HepG2 (cell line): ENCODE data around the gene PLB1. TPM values are rescaled to one million over a fixed set of nuclear protein-coding genes. Genes with fewer than 3 reads are reported as not detected.

Experiments
- ATAC-seq: fragments of 200-7000 bp; cut with Tn5 transposase; 3 replicates; pipeline ENCODE4 v1.9.1; 2020; ENCODE audit warnings: mild to moderate bottlenecking, moderate library complexity
- BruUV-seq: library from RNA; stranded (reverse); fragments of 400-500 nt; replicated peaks from 2 replicates; lab custom pipeline; 2021; lab: Mats Ljungman, UMichigan
- CTCF ChIA-PET: fragments of 300-600 bp; formaldehyde crosslinking; extraction: SDS; loops from one replicate; lab custom pipeline; 2021; ENCODE audit warnings: low total read pairs, inconsistent platforms, low intra/inter-chr PET ratio; lab: Yijun Ruan, JAX
- POLR2A ChIA-PET: fragments of 350-600 bp; sonication (Branson Sonifier 250); formaldehyde crosslinking; loops from one replicate; lab custom pipeline; 2020; ENCODE audit warnings: antibody characterized with exemption, inconsistent platforms; lab: Yijun Ruan, JAX
- DNase-seq: peaks from one replicate; pipeline ENCODE4 v3.0.0-alpha.2; 2015; ENCODE audit warnings: low spot score
- FAIRE-seq: peaks from 3 replicates; lab custom pipeline; 2011; peaks lifted over from hg19 to GRCh38; lab: Jason Lieb, UNC
- H2AFZ ChIP-seq: one replicate; pipeline ENCODE4 v1.6.1; 2011; ENCODE audit warnings: low read length, inconsistent platforms
- H3K27ac ChIP-seq: fragments of 300-600 bp; 3 replicates; pipeline ENCODE4 v1.8.0; 2011; ENCODE audit warnings: mixed run types, mild to moderate bottlenecking, mixed read lengths, low read length, inconsistent platforms; ENCODE audit not compliant: insufficient read depth; ENCODE audit errors: extremely low read length
- H3K27me3 ChIP-seq, 2 experiments: fragments of 200-600 bp in 1 of 2; 2 replicates in 1 of 2; 3 replicates in 1 of 2; pipeline versions ENCODE4 v1.6.0 to v1.8.0; 2011; ENCODE audit warnings: low read length in 2 of 2, mild to moderate bottlenecking in 2 of 2, moderate library complexity in 2 of 2, inconsistent platforms in 1 of 2; ENCODE audit not compliant: insufficient read depth in 2 of 2, control insufficient read depth in 1 of 2
- H3K36me3 ChIP-seq, 2 experiments: fragments of 200-600 bp in 1 of 2; replicated peaks in 1 of 2; 2 replicates in 1 of 2; 3 replicates in 1 of 2; pipeline versions ENCODE4 v1.5.1 to v1.8.0; 2011; ENCODE audit warnings: low read length in 2 of 2, inconsistent platforms in 1 of 2; ENCODE audit not compliant: insufficient read depth in 2 of 2, control insufficient read depth in 1 of 2
- H3K4me1 ChIP-seq: 2 replicates; pipeline ENCODE4 v1.5.1; 2012; ENCODE audit warnings: low read length, inconsistent platforms; ENCODE audit not compliant: insufficient read depth
- H3K4me2 ChIP-seq: 2 replicates; pipeline ENCODE4 v1.6.0; 2011; ENCODE audit warnings: low read depth, low read length, inconsistent platforms
- H3K4me3 ChIP-seq, 3 experiments: fragments of 200-600 bp in 1 of 3; sonication (generic), shearing (Covaris generic) in 1 of 3; replicated peaks in 1 of 3; 2 replicates each; pipeline ENCODE4 v1.5.1; 2011 to 2016; ENCODE audit warnings: low read length in 3 of 3, inconsistent platforms in 2 of 3, low read depth in 2 of 3, mild to moderate bottlenecking in 2 of 3, control low read depth in 1 of 3, mixed read lengths in 1 of 3; ENCODE audit not compliant: insufficient read depth in 1 of 3
- H3K79me2 ChIP-seq: one replicate; pipeline ENCODE4 v1.6.1; 2011; ENCODE audit warnings: low read length, inconsistent platforms; ENCODE audit not compliant: insufficient read depth
- H3K9ac ChIP-seq: 2 replicates; pipeline ENCODE4 v1.6.0; 2011; ENCODE audit warnings: mild to moderate bottlenecking, low read depth, low read length, inconsistent platforms; ENCODE audit not compliant: insufficient read depth
- H3K9me3 ChIP-seq: 2 replicates; pipeline ENCODE4 v1.5.1; 2012; ENCODE audit warnings: mild to moderate bottlenecking, low read length
- H4K20me1 ChIP-seq: 2 replicates; pipeline ENCODE4 v1.6.0; 2011; ENCODE audit warnings: inconsistent platforms, mild to moderate bottlenecking, low read length, moderate library complexity; ENCODE audit not compliant: insufficient read depth
- CHD4 ChIP-seq: fragments of 200-600 bp; sonication (generic); IDR thresholded peaks from 2 replicates; pipeline ENCODE4 v1.7.0; 2017; ENCODE audit warnings: mild to moderate bottlenecking, low read length, borderline replicate concordance
- HNF4A ChIP-seq: sonication (generic); formaldehyde crosslinking; IDR thresholded peaks from 2 replicates; pipeline ENCODE4 v1.4.0; 2020; ENCODE audit warnings: missing genetic modification reagents
- REPIN1 ChIP-seq: sonication (generic); formaldehyde crosslinking; IDR thresholded peaks from 2 replicates; pipeline ENCODE4 v1.8.0; 2022; ENCODE audit warnings: missing genetic modification reagents, low read depth, mild to moderate bottlenecking, borderline replicate concordance
- TRIM24 ChIP-seq: sonication (generic); formaldehyde crosslinking; IDR thresholded peaks from 2 replicates; pipeline ENCODE4 v1.8.0; 2022; ENCODE audit warnings: mild to moderate bottlenecking, missing genetic modification reagents
- ZNF10 ChIP-seq: sonication (generic); formaldehyde crosslinking; IDR thresholded peaks from 2 replicates; pipeline ENCODE4 v1.4.0; 2020; ENCODE audit warnings: mild to moderate bottlenecking, low read depth, missing genetic modification reagents, borderline replicate concordance
- ZNF318 ChIP-seq: sonication (generic); formaldehyde crosslinking; IDR thresholded peaks from 2 replicates; pipeline ENCODE4 v1.4.0; 2020; ENCODE audit warnings: mild to moderate bottlenecking, missing genetic modification reagents
- WGBS: methylation state at CpG from one replicate; pipeline ENCODE4 v1.1.6; 2017; ENCODE audit warnings: low lambda C conversion rate; 5-methylcytosine and 5-hydroxymethylcytosine counted together
- in situ Hi-C: cut with HindIII; loops from 2 replicates; pipeline ENCODE4 v1.10.0; 2017; ENCODE audit warnings: low pct_unique_long_range_greater_than_20kb; ENCODE audit not compliant: extremely low pct_ligation_motif_present
- intact Hi-C: fragments of 100-400 bp; cut with micrococcal nuclease; formaldehyde crosslinking; loops from one replicate; pipeline ENCODE4 v1.10.0; 2022; ENCODE audit not compliant: unreplicated experiment
- polyA plus RNA-seq, 8 experiments: library from polyadenylated mRNA; depleted of rRNA in 3 of 8; stranded (reverse) in 7 of 8; unstranded in 1 of 8; fragments of >200 nt; fragmentation: Illumina TruSeq in 4 of 8; extraction: Trizol in 4 of 8; gene quantifications; 2 replicates each; pipeline versions ENCODE4 v1.2.1 to v1.2.3, GENCODE V29; 2011 to 2016; ENCODE audit warnings: low read depth in 4 of 8, missing spikeins in 1 of 8, mixed read lengths in 1 of 8; ENCODE audit not compliant: insufficient read depth in 1 of 8
- total RNA-seq, 5 experiments: library from RNA; depleted of rRNA; stranded (reverse); fragments of >200 nt; fragmentation: Illumina TruSeq; extraction: Trizol; gene quantifications; 2 replicates each; pipeline ENCODE4 v1.2.3, GENCODE V29; 2016; ENCODE audit warnings: low read depth in 1 of 5

PLB1 gene
- total and polyA plus RNA-seq, 2 of the 13 experiments (the other 11 are each of a cell fraction or from before 2014, with no cell fraction given) = 0.20 to 1.8 TPM

- H3K4me3 ChIP-seq = no peak overlapping the region
- FAIRE-seq (no peak), ATAC-seq (peak; percentile 77), DNase-seq (no peak)
- ChIA-PET POLR2A (no interaction called here), CTCF (no interaction called here)
- H3K4me1 ChIP-seq = peaks cover 20% of the 10 kb centered on the region; the same call in 1 of the 2 replicates
- 27% methylated on average over 11 of the region's 11 CpGs for WGBS
- no peak overlapping the region for H3K27ac ChIP-seq
- no peak overlapping the region for H3K4me2 ChIP-seq
- TF ChIP-seq REPIN1 (no peak), ZNF10 (CRISPR knock-in tag) (no peak), ZNF318 (CRISPR knock-in tag) (no peak), CHD4 (no peak), HNF4A (CRISPR knock-in tag) (peak; percentile 53), TRIM24 (CRISPR knock-in tag) (no peak)
- H3K79me2 ChIP-seq = no peaks in the 10 kb centered on the region
- H3K36me3 ChIP-seq = no peaks in the 10 kb centered on the region
- H4K20me1 ChIP-seq = no peaks in the 10 kb centered on the region
- H2AFZ ChIP-seq = no peak overlapping the region
- intact Hi-C loops = no loop called here
- no peak overlapping the region for H3K9ac ChIP-seq
- peaks cover 0 to 42% of the 10 kb centered on the region in 2 experiments; a peak in 3 of 5 replicates for H3K27me3 ChIP-seq
- no TSS peak for BruUV-seq
- no peaks in the 10 kb centered on the region for H3K9me3 ChIP-seq
- in situ Hi-C loops = no loop called here
These were observed 135.8 kb downstream of the PLB1 start for GRCh38 chr2:28631514-28632206.
